ENCODE data around the gene ETV4.

- TF ChIP-seq FOXP2 (optimal IDR thresholded peaks at IDR 0.05; ENCODE audit: control extremely low read depth, extremely low read length, insufficient read depth): no peak
- TF ChIP-seq POLR2AphosphoS5 (IDR thresholded peaks at IDR 0.05; ENCODE audit: borderline replicate concordance, low read depth, low read length): no peak
- no peak for TF ChIP-seq EZH2 (IDR thresholded peaks at IDR 0.05)
Observed at GRCh38 chr17:43550754-43551153, 4.6 kb upstream of the ETV4 start.
